OCI-LY3 (cell line): ENCODE measurements around the gene RBM8A.

Experiments used
- EZH2phosphoT487 ChIP-seq: fragments of 200-600 bp; shearing (Covaris generic); IDR thresholded peaks from 2 replicates; pipeline ENCODE4 v1.6.1; 2018; ENCODE audit warnings: antibody characterized with exemption, mixed run types, low read depth
- TF ChIP-seq, protein P1 (sequence below): fragments of 200-600, 300-600 bp; sonication (generic); IDR thresholded peaks from 2 replicates; pipeline ENCODE4 v1.5.1; 2014; ENCODE audit warnings: antibody characterized with exemption, low read length, low read depth

DNA sequence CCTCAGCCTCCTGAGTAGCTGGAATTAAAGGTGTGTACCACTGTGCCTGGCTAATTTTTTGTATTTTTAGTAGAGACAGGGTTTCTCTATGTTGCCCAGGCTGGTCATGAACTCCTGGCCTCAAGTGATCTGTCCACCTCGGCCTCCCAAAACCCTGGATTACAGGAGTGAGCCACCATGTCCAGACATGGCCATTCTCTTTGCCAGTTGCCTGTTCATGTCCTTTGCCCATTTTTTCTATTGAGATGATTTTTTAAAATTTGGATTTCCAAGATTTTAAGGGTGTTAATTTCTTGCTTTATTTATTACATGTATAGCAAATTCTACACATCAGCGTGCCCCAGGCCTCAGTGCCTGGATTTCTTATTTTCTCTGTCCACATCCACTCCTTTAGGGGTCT is 40.0 kb upstream of the RBM8A start:
- TF ChIP-seq, protein P1, sequence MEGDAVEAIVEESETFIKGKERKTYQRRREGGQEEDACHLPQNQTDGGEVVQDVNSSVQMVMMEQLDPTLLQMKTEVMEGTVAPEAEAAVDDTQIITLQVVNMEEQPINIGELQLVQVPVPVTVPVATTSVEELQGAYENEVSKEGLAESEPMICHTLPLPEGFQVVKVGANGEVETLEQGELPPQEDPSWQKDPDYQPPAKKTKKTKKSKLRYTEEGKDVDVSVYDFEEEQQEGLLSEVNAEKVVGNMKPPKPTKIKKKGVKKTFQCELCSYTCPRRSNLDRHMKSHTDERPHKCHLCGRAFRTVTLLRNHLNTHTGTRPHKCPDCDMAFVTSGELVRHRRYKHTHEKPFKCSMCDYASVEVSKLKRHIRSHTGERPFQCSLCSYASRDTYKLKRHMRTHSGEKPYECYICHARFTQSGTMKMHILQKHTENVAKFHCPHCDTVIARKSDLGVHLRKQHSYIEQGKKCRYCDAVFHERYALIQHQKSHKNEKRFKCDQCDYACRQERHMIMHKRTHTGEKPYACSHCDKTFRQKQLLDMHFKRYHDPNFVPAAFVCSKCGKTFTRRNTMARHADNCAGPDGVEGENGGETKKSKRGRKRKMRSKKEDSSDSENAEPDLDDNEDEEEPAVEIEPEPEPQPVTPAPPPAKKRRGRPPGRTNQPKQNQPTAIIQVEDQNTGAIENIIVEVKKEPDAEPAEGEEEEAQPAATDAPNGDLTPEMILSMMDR = no peak
- no peak for TF ChIP-seq EZH2phosphoT487
